Dermis blood vessel endothelial cell (primary cell): Measurements from ENCODE around the gene GGACT. TPM values are rescaled to one million over a fixed set of nuclear protein-coding genes. Genes with fewer than 3 reads are reported as not detected.
A peak's percentile ranks its signal among the peaks of the same experiment; 100 is the strongest.

Experiments
- DNase-seq: peaks from one replicate; pipeline ENCODE4 v3.0.0; 2010
- total RNA-seq: library from RNA; depleted of rRNA; stranded (reverse); fragments of >200 nt; gene quantifications from 2 replicates; pipeline ENCODE4 v1.2.3, GENCODE V29; 2014

GGACT gene
- total RNA-seq, 1 donor from 2014 or later: 6.1 TPM

DNA sequence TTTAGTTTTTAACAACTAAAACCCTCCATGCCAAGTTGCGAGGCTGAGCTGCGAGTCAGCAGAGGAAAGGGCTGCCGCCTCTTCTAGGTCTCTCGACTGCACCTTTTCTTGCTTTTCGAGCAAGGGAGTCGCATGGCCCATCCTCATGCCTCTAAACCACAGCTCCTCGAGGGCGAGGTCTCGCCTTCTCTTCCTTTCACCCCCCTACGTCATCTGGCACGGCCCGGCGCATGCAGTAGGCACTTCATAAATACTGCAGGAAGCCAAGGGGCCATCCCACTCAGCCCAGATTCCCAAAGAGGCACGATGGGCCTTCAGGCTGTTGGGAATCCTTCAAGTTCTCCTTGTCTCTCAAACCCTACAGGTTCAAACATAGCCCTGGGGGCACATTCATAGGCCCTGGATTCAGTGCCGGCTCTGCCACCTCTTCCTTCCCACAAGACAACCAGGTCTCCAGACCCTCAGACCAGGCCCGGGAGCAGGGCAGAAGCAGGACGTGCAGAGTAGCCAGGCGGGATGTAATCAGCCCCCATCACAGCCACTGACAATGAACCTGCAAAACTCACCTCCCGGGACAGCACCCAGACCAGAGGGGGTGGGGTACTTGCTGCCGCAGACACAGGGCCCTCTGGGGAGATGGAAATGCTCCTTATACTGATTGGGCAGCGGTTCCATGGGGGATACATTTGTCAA lies 41.7 kb downstream of the GGACT start:
- DNase-seq: no peak

DNA sequence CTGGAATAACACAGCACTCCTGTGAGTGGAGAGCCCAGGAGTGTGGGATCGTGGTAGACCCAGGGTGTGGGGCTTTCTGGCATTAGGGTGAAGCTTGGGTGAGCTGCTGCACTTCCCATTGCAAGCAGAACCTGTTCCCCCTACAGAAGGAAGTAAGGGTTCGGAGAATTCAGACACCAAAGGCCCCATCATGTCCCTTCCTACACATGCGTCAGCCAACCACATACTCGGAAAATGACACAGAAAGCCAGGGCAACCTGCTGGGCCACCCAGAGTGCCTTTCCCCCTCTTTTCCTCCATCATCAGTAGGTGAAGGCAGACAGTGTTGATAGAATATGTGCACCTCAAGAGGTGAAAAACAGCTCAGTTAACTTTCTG lies 42.9 kb downstream of the GGACT start:
- no peak for DNase-seq

DNA sequence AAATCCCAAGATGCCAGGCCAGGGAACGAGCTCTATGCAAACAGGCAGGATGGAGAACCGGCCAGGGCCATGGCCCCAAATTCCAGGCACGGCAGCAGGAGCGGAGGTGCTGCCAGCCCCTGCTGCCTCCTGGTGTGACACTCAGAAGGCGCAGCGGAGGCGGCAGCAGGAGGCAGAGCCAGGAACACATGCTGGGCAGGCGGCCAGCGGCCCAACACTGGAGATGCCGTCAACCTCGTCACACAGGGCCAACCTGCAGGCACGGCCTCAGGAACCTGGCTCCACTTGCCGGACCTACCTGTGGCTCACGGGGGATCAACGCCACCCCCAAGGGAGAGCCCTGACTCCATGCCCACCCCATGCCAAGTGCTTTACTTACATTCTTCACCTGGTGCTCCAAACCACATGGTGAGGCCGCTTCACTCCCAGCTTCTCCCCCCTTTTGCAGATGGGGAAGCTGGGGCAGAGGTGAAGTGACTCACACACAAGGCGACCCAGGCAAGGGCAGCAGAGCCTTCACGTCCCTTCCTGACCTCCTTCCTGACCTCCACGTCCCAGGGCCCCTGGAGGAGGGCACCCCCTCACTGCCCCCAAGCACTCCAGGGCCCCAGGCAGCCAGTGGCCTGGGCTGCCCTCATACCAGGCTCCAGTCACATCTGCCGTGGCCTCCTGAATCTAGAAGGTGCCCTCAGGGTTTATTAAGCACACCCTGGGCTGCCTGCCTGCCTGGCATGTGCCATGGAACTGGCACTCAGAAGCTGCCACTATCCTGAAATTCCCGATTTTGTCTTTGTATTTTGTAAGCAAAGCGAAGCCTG lies 43.5 kb downstream of the GGACT start:
- peak; percentile 66 for DNase-seq

DNA sequence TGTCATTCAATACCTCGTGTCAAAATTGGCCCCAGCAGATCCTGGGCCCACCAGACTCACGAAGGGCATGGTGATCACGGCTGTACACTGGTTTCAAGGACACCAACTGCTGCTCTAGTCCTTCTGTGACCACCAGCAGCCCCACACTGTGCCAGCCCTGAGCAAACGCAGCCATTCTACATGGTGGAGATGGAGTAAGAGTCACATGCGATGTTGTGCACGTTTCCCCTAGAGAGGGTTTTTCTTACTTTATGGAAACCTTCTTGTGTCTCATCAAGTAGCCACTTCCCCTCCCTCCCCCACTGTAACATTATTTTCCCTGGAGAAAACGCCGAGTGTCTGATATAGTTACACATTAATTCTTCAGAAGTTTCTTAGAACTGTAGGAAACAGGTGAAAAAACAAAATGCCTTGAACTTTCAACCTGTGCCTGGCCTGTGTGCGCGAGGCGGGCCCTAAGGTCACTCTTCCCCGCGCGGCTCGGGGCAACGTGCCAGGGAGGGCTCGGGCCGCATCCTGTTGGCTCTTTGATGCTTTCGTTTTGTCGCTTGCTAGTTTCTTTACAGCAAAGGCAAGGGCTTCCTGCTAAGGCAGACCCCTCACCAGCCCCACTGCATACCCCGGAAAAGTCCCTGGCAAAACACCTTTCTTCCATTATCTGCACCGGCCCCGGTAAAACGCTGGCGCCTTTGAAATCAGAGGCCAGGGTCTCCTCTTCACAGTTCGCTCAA lies 44.6 kb downstream of the GGACT start:
- DNase-seq: peak; percentile 72

DNA sequence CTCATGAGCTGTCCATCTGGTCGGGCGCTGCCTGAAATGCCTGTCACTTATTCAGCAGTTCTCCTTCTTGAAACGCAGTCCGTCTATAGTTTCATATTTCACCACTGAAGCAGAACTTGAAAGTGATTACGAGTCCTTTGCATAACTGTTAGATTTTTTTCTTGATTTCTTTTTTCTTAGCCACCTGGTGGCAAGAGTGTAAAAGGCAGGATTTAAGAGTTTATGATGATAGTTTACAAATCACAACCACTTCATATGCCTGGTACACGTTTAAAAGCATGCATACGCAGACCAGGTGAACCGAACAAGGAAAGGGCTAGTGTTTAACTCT lies 45.8 kb downstream of the GGACT start:
- DNase-seq: peak; percentile 54

DNA sequence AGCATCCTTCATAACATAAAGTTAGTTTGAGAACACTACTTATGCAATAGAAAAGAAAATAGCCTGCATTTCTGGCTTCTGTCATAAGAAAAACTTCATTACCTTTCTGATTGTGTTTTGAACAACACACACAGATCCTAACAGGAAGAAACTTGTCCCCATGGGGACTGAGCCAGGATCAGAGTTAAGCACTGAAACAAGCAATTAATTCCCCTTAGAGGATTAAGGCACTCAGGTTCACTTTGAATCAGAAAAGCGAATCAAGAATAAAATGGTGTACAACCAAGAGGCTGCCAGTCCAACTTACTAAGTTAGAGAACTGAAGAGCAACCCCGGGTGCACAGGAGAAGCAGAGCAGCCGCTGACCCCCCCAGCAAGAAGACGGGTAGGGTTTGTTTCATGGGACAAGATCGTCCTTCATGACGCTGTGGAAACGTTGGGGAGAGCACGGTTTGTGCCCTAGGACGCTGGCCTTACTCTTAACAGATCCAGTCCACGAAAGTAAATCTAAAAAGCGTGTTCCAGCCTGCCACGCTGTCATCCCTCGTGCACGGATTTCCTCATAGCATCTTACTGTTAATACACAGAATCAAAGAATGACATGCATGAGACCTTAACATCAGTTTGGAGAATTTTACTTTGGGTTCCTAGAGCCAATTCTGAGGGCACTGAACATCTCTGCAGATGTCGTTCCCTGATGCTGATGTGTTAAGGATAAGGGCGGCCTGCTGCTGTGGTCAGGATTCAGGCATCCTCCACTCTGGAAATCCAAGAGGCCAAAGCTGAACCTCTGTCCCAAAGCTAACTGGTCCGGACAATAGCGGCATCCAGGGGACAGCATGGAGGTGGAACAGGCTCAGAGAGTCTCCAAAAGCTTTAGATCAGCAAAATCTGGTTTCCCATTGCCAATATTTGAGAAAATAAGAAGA lies 46.4 kb downstream of the GGACT start:
- no peak for DNase-seq

DNA sequence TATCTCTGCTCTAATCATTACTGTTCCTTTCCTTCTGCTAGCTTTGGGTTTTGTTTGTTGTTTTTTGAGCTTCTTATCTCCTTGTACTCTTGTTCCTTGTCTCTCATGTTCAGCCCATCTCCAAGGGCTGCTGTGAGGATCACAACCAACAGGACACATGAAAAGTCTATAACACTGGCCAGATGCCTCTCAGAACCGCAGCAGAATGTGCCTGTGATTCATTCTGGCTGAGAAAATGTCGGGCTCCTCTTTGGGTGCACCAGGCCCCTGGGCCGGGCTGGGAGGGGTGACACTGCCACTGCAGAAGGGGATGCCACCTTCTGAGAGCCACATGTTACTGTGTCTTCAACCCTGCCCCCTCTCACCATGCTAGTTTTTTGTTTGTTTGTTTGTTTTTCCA lies 48.0 kb downstream of the GGACT start:
- no peak for DNase-seq

DNA sequence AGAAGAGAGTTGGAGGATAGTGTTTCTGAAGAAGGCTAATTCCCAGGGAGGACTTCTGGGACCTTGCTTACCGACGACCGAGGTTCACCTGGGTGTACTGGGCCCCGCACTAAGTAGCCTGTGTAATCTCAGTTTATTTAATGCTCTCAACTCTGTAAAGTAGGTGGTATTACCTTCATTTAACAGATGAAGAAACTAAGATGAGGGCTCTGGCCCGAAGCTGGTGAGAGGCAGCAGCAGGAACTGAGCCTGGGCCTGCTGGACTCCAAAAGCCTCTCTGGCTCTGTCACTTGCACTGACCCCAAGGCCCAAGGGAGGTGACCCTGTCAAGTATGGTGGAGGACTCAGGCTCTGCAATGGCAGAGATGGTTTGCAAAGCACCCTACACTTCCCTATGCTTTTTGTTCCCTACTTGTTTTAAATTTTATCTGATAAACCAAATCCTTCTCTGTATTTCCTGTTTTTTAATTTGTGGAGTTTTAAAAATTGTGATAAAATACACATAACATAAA lies 50.6 kb downstream of the GGACT start:
- no peak for DNase-seq

DNA sequence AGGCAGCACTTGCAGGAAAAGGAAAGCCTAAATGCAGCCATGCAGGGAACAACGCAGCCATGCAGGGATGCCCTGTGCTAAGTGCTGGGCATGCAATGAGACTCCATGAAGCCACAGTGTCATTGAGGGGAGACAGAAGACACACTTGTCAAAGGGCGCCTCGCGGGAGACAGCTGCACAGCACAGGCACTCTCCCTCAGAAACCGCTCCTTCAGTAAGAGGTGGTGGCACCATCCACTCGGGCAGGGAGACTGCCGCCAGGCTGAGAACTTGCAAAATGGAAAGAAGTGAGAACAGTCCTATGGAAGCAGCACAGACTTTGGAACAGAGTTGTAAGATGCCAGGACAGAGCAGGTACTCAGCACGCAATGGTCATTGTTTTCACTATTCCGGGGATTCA lies 51.1 kb downstream of the GGACT start:
- DNase-seq: no peak

DNA sequence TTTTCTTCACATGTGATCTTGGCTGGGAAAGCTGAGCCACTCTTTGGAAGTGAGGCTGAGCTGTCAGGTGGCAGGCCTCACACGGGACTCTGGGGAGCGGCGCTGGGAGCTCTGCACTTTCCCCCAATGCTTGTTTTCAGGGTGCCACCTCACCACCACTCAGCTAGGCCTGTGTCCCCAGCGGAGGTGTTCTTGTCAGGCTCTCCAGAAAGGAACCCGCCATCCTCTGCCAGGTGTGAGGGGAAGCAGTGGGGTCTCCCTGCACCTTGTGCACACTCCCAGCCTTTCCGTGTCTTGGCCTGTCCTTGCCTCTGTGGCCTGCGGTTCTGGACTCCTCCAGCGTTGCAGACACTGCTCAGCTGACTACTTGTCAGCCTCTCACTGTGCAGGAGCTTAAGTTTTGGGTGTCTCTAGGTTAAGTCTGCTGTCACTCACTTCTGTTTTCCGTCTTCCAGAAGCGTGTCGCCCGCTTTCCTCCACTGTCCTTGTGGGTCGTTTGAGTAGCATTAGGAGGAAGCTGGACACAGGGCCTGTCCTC lies 51.9 kb downstream of the GGACT start:
- no peak for DNase-seq

DNA sequence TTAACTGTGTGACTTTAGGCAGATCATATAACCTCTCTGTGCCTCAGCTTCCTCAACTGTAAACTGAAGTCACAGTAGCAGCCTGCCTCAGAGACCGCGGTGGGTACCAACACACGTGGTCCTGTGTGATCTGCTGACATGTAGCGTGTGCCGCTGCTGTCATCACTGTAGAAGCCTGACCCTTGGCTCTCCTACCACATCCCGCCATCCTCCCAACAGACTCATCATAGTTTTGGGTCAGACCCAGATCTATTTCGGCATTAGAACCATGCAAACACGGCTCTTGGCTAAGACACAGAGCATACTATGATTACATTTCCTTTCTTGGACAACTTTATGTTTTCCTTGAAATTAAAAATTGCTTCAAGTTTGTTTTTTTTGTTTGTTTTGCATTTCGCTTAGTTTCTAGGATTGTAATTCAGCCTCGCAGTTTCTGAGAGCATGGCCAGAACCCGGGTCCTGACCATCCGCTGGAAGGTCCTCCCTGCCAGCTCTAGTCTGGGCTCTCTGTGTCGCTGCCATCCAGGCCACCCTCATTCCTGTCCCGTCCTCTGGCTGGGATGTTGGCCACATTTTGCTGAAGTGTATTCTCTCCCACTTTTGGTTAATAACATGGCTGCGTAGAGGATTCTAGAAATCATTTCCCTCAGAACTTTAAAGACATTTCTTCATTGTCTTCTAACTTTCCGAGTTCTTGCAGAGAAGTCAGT lies 53.0 kb downstream of the GGACT start:
- DNase-seq: no peak

DNA sequence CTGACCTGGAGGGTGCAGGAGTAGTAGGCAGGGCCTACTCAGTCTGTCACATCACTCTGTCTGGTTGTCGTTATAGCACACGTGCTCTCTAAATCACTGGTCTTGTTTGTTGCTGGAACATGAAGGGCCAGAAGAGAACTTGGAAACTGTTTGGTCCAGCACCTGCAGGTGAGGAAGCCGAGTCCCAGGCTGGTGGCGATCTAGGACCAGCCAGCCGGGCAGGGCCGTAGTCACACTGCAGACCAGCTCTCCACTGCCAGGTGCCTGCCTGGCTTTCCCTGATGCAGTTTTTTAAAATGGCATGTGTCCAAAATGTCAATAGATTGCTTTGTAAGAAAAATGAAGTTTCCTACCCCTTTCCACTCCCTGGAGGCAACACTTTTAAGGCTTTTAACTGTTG lies 53.7 kb downstream of the GGACT start:
- no peak for DNase-seq

DNA sequence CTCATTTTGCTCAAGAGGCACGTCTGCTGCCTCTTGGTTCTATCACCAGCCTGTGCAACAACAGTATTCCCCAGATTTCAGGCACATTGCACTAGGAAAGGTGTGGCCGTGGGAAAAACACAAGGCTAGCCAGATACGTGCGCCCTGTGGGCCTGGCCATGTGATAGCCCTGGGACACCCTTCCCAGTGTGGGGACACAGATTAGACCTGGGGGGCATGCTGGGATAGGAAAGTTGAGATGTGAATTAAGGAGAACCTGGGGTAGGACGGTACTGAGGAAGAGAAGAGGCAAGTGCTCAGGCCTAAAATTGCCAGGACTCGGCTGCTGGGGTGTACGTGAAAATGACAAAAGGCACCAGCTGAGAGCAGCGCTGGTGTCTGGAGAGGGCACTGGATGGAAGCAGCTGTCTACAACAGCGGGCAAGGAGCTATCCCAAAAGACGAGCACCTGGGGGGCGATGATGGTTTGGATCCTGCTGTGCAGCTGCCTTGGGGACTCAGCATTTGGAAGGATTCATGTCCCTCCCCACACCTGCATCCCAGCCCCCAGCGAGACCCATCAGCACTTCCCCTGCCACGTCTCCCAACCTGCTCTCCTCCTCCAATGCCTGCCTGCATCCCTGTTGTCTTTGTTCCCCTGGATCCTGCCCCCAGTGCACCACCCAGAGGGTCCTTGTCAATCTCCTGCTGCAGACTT lies 54.3 kb downstream of the GGACT start:
- DNase-seq: no peak

DNA sequence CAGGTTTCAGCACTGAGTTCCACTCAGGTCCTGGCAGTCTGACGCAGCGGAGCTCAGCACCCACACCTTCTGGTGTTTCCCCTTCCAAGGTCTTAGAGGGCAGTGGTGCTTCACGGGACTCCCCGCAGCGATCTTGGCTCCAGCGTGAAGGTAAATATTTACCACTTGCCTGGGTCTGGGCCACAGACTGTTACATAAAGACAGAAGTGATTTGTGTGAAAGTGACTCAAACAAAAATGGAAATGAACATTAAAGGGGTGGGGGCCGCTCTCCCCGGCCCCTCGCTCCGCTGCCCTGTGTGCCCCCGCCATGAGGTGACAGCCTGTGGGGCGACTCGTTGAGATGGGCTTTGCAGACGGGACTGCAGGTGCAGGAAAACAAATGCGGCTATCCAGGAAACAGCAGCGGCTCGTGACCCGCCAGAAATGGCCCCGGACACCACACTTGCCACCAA lies 55.0 kb downstream of the GGACT start:
- no peak for DNase-seq

DNA sequence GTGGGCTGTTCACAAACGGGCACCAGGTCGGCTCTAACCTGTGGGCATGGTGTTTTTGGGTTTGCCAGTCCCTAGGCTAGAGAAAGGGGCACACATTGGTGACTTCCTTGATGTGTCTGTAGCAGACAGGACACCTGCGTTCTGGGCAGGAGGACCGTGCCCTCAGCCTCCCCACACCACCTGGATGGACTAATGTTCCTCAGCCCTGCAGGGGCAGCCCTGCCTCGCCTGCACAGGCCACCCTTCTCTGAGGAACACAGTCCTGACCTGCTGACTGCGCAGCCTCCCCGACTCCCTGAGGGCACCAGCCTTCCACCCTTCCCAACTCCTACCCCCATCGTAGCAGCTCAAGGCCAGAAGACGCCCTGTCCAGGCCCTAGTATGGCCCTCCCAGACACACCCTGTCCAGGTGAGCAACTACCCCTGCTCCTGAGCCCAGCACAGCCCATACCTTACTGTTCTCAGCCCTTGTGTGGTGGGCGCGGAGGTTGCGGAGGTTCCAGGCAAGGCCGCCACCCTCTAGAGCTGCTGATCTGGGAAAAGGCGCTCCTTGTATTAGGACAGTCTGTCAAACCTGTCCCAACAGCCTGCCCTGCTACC lies 55.7 kb downstream of the GGACT start:
- DNase-seq: no peak

DNA sequence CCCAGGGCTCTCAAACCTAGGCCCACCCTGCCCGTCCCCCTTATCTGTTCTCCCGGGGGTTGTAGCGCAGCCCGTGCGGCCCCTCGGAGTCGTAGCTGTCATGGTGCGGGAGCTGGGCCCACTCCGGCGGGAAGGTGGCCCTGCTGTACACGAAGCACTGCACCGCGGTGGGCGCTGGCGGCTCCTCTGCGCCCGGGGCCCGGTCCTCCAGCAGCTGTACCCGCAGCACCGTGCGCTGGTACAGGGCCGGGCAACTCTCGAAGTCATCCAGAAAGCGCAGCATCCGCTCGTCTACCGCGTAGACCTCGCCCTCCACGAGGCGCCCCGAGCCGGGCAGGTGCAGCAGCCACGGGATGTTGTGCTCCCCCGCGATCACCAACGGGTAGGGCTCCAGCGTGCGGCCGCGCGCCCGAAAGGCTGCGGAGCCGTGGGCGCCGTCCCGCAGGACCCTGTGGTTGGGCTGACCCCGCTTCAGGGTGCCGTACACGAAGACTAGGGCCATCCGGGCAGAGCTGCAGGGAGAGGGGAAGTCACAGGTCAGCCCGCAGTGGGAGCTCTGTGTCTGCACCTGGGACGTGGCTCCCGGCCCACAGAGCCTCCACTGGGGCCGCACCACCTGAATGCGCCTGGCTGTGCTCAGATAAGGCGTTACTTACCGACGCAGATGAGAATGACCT lies 56.4 kb downstream of the GGACT start:
- no peak for DNase-seq

DNA sequence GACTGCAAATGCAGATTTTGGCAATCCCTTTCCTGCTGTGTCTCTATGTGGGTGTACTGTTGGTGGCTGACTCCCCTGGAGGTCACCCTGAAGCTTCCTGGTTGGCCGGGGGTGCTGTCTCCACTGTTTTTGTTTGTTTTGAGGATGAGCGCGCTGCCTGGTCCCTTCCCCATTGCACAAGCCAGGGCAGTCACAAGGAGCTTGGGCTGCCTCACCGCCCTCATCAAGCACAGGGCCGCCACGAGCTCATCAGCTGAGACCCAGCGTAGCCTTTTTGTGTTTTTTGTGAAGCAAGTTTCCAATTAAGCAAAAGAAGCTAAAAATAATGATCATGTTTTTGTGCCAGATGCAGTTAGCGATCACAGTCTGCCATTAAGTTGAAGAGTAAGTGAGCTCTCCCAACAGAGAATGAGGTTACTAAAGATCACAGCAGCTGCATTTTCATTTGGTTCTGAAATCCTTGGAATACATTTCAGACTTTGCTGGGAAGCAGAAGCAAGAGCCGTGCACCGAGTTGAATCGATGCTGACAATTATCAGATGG lies 57.8 kb downstream of the GGACT start:
- DNase-seq: no peak

DNA sequence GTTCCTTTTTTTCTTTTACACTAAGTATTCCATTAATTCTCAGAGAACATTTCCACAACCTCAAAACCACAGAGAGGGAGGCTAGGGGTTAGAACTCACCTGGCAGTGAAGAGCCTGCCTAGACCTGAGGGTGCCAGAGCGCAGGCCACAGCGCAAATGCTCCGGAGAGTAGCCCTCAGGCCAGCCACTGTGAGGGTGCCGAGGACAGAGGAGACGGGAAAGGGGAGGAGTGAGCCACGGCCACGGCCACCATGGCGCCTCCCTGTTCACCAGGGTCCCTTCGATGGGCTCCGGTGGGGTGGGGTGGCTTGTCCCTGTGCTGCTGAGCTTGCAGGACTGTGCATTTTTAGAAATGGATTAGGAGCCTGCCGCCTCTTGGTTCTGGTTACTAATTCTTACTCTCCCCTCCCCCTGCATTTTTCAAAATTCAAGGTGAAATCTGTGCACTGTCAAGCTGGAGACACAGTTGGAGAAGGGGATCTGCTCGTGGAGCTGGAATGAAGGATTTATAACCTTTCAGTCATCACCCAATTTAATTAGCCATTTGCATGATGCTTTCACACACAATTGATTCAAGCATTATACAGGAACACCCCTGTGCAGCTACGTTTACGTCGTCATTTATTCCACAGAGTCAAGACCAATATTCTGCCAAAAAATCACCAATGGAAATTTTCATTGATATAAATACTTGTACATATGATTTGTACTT lies 58.8 kb downstream of the GGACT start:
- DNase-seq: no peak

DNA sequence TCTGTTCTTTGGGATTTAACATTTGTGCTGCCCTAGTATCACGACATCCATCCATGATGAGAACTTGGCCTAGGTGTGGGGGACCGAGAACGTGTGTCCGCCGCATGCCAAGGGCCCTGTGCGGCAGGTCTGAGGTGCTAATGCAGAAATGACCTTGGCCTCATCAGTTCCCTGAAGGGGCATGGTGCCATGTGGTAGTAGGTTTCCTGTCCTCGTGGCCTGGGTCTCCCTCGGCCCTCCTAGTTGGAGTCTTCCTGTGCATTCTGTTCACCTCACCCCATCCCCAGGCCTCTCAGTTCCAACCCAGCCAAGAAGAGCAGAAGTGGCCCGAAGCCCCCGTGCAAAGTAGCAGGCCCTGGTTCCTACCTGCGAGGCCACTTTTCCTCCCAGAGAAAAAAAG lies 59.8 kb downstream of the GGACT start:
- no peak for DNase-seq
